CD14-positive monocyte (primary cell): ENCODE results near the gene ARMC9. TPM values are rescaled to one million over a fixed set of nuclear protein-coding genes. Genes with fewer than 3 reads are reported as not detected.
A peak's percentile ranks its signal among the peaks of the same experiment; 100 is the strongest.

Experiments
- DNase-seq, 3 donors: peaks; one replicate each; pipeline ENCODE4 v3.0.0-alpha.2; 2011 to 2022
- H2AFZ ChIP-seq: 2 replicates; pipeline ENCODE4 v1.6.0; 2012; ENCODE audit warnings: mild to moderate bottlenecking, low read depth, low read length, inconsistent platforms; ENCODE audit not compliant: insufficient read depth, poor library complexity, severe bottlenecking
- H3K27ac ChIP-seq, 2 donors: 1 replicate in 1 of 2; 2 replicates in 1 of 2; pipeline ENCODE4 v1.5.1; 2012 to 2013; ENCODE audit warnings: low read length in 2 of 2, control low read depth in 1 of 2, inconsistent platforms in 1 of 2, low read depth in 1 of 2, mild to moderate bottlenecking in 1 of 2
- H3K27me3 ChIP-seq, 2 donors: one replicate each; pipeline versions ENCODE4 v1.6.0 to v1.6.1; 2011 to 2013; ENCODE audit warnings: low read length in 2 of 2; ENCODE audit not compliant: control insufficient read depth in 2 of 2, insufficient read depth in 2 of 2
- H3K36me3 ChIP-seq, 2 donors: replicated peaks in 1 of 2; 1 replicate in 1 of 2; 2 replicates in 1 of 2; pipeline versions ENCODE4 v1.5.1 to v1.6.1; 2012 to 2013; ENCODE audit warnings: low read length in 2 of 2, control low read depth in 1 of 2, inconsistent platforms in 1 of 2, mild to moderate bottlenecking in 1 of 2; ENCODE audit not compliant: insufficient read depth in 2 of 2, control insufficient read depth in 1 of 2
- H3K4me1 ChIP-seq, 2 donors: 1 replicate in 1 of 2; 2 replicates in 1 of 2; pipeline versions ENCODE4 v1.5.1 to v1.6.1; 2012 to 2013; ENCODE audit warnings: low read length in 2 of 2, control low read depth in 1 of 2, inconsistent platforms in 1 of 2, mild to moderate bottlenecking in 1 of 2, moderate library complexity in 1 of 2; ENCODE audit not compliant: insufficient read depth in 2 of 2, control insufficient read depth in 1 of 2
- H3K4me2 ChIP-seq: replicated peaks from 2 replicates; pipeline ENCODE3; 2012; ENCODE audit warnings: low read length, moderate library complexity, mild to moderate bottlenecking; ENCODE audit not compliant: poor library complexity, severe bottlenecking; ENCODE audit errors: extremely low read depth
- H3K4me3 ChIP-seq, 3 experiments: fragments of 200-600 bp in 1 of 3; sonication (generic) in 1 of 3; replicated peaks in 1 of 3; 1 replicate in 2 of 3; 2 replicates in 1 of 3; pipeline ENCODE4 v1.5.1; 2011 to 2013; ENCODE audit warnings: low read length in 3 of 3, mild to moderate bottlenecking in 3 of 3, control low read depth in 2 of 3, low read depth in 2 of 3, inconsistent platforms in 1 of 3, moderate library complexity in 1 of 3
- H3K79me2 ChIP-seq: 2 replicates; pipeline ENCODE4 v1.6.0; 2012; ENCODE audit warnings: mild to moderate bottlenecking, control low read depth, inconsistent platforms, low read length, moderate library complexity; ENCODE audit not compliant: insufficient read depth
- H3K9ac ChIP-seq: 2 replicates; pipeline ENCODE4 v1.6.0; 2017; ENCODE audit warnings: low read length, mild to moderate bottlenecking; ENCODE audit not compliant: insufficient read depth, poor library complexity, severe bottlenecking
- H3K9me3 ChIP-seq, 2 donors: replicated peaks in 1 of 2; 1 replicate in 1 of 2; 2 replicates in 1 of 2; pipeline versions ENCODE4 v1.5.1 to v1.6.1; 2012 to 2013; ENCODE audit warnings: low read length in 2 of 2, control low read depth in 1 of 2; ENCODE audit not compliant: control insufficient read depth in 1 of 2, insufficient read depth in 1 of 2
- H4K20me1 ChIP-seq: 2 replicates; pipeline ENCODE4 v1.6.0; 2012; ENCODE audit warnings: mild to moderate bottlenecking, low read length, control low read depth, moderate library complexity; ENCODE audit not compliant: insufficient read depth
- H3K27ac Mint-ChIP-seq, 7 donors: one replicate each; pipeline ENCODE4 v1.8.0; 2020; ENCODE audit warnings: mild to moderate bottlenecking in 7 of 7, mixed read lengths in 7 of 7, moderate library complexity in 6 of 7, inconsistent platforms in 2 of 7
- H3K27me3 Mint-ChIP-seq, 3 donors: one replicate each; pipeline ENCODE4 v1.8.0; 2021 to 2022; ENCODE audit warnings: low read depth in 3 of 3, mild to moderate bottlenecking in 3 of 3, mixed read lengths in 3 of 3, moderate library complexity in 3 of 3, inconsistent platforms in 1 of 3
- H3K36me3 Mint-ChIP-seq, 2 donors: one replicate each; pipeline ENCODE4 v1.8.0; 2020; ENCODE audit warnings: mixed read lengths in 2 of 2, inconsistent platforms in 1 of 2, mild to moderate bottlenecking in 1 of 2
- H3K4me1 Mint-ChIP-seq: one replicate; pipeline ENCODE4 v1.8.0; 2020; ENCODE audit warnings: mild to moderate bottlenecking, mixed read lengths
- H3K4me3 Mint-ChIP-seq, 2 donors: one replicate each; pipeline ENCODE4 v1.8.0; 2020; ENCODE audit warnings: mild to moderate bottlenecking in 2 of 2, mixed read lengths in 2 of 2, moderate library complexity in 1 of 2
- H3K9me3 Mint-ChIP-seq, 7 donors: one replicate each; pipeline ENCODE4 v1.8.0; 2020 to 2022; ENCODE audit warnings: mixed read lengths in 7 of 7, mild to moderate bottlenecking in 6 of 7, moderate library complexity in 6 of 7, inconsistent platforms in 2 of 7
- CTCF ChIP-seq: fragments of 200-600 bp; IDR thresholded peaks from one replicate; pipeline ENCODE4 v1.8.0; 2022; ENCODE audit warnings: antibody characterized with exemption, mild to moderate bottlenecking
- WGBS: methylation state at CpG from one replicate; pipeline ENCODE4 v1.1.5; 2013; ENCODE audit warnings: missing lambda C conversion rate; ENCODE audit not compliant: insufficient coverage; 5-methylcytosine and 5-hydroxymethylcytosine counted together
- intact Hi-C, 2 donors: fragments of 100-400 bp; cut with micrococcal nuclease; formaldehyde crosslinking; loops; one replicate each; pipeline versions ENCODE4 v1.15.0 to v1.15.1; 2023
- polyA plus RNA-seq, 3 donors: library from polyadenylated mRNA; depleted of rRNA in 1 of 3; unstranded in 2 of 3; stranded (reverse) in 1 of 3; fragments of 300-500 nt in 2 of 3; fragments of >200 nt in 1 of 3; fragmentation: Illumina TruSeq in 2 of 3; gene quantifications; 1 replicate in 2 of 3; 2 replicates in 1 of 3; pipeline ENCODE4 v1.2.3, GENCODE V29; 2012 to 2021

ARMC9 gene
- polyA plus RNA-seq, 3 donors, result 0.07 to 0.27 TPM; not detected in 1

GRCh38 chr2:231337807-231338759, 139.7 kb downstream of the ARMC9 start:
- Mint-ChIP-seq H3K27me3 (peaks cover 0 to 8% (median 1%) of the 10 kb centered on the region in 3 donors), H3K36me3 (no peaks in the 10 kb centered on the region), H3K4me3 (no peak overlapping the region), H3K27ac (no peak overlapping the region), H3K4me1 (peaks cover 16% of the 10 kb centered on the region), H3K9me3 (peaks cover 0 to 2% (median 0%) of the 10 kb centered on the region in 7 donors)
- H3K9ac ChIP-seq, result no peak overlapping the region
- no peak for TF ChIP-seq CTCF
- H3K4me1 ChIP-seq, result peaks cover 14% of the 10 kb centered on the region in 2 donors
- no peaks in the 10 kb centered on the region for H4K20me1 ChIP-seq
- no peak overlapping the region for H3K4me3 ChIP-seq
- no peaks in the 10 kb centered on the region for H3K27me3 ChIP-seq
- no peaks in the 10 kb centered on the region for H3K36me3 ChIP-seq
- DNase-seq, result no peak
- no peaks in the 10 kb centered on the region for H3K9me3 ChIP-seq
- no peak overlapping the region for H3K27ac ChIP-seq
- H3K79me2 ChIP-seq, result no peaks in the 10 kb centered on the region
- intact Hi-C loops, result no loop called here
- H2AFZ ChIP-seq, result no peak overlapping the region
- WGBS, result 95% methylated on average over 6 of the region's 18 CpGs
- H3K4me2 ChIP-seq, result no peak overlapping the region

- no peak overlapping the region for H3K27ac Mint-ChIP-seq
- H3K27me3 Mint-ChIP-seq, result peaks cover 0 to 6% (median 1%) of the 10 kb centered on the region in 3 donors
- no peak overlapping the region for H3K4me3 ChIP-seq
- no peak overlapping the region for H3K4me3 Mint-ChIP-seq
- no peaks in the 10 kb centered on the region for H4K20me1 ChIP-seq
- intact Hi-C loops, result no loop called here
- no peak overlapping the region for H2AFZ ChIP-seq
- no peaks in the 10 kb centered on the region for H3K27me3 ChIP-seq
- H3K4me1 ChIP-seq, result peaks cover 16 to 19% of the 10 kb centered on the region in 2 donors
- no peaks in the 10 kb centered on the region for H3K36me3 ChIP-seq
- H3K36me3 Mint-ChIP-seq, result no peaks in the 10 kb centered on the region
- no peak overlapping the region for H3K9ac ChIP-seq
- TF ChIP-seq CTCF, result no peak
- DNase-seq, result peak in 1 of 3 donors; percentile 41
- peaks cover 23% of the 10 kb centered on the region for H3K4me1 Mint-ChIP-seq
- H3K79me2 ChIP-seq, result no peaks in the 10 kb centered on the region
- no peaks in the 10 kb centered on the region for H3K9me3 ChIP-seq
- no peak overlapping the region for H3K4me2 ChIP-seq
- no peak overlapping the region for H3K27ac ChIP-seq
- WGBS, result 95% methylated on average over 4 of the region's 4 CpGs
- peaks cover 0 to 2% (median 0%) of the 10 kb centered on the region in 7 donors for H3K9me3 Mint-ChIP-seq
These were observed 140.9 kb downstream of the ARMC9 start for GRCh38 chr2:231339316-231339715.
